Psoas muscle (tissue), 8 donors: ENCODE results near the gene RTEL1. TPM values are rescaled to one million over a fixed set of nuclear protein-coding genes. Genes with fewer than 3 reads are reported as not detected.

Experiments
- ATAC-seq, 4 donors: fragments of 200-7000 bp; cut with Tn5 transposase; one replicate each; pipeline ENCODE4 v1.9.1; 2020; ENCODE audit warnings: moderate library complexity in 3 of 4, mild to moderate bottlenecking in 2 of 4
- DNase-seq, 2 donors: peaks; one replicate each; pipeline ENCODE4 v3.0.0-alpha.2; 2020
- H3K27ac ChIP-seq: fragments of 200-600 bp; one replicate; pipeline ENCODE4 v1.8.0; 2022
- H3K27me3 ChIP-seq, 3 donors: fragments of 200-600 bp in 1 of 3; one replicate each; pipeline versions ENCODE4 v1.6.1 to v1.8.0; 2013 to 2022; ENCODE audit warnings: low read length in 2 of 3, mild to moderate bottlenecking in 2 of 3, moderate library complexity in 1 of 3; ENCODE audit not compliant: insufficient read depth in 3 of 3
- H3K36me3 ChIP-seq, 2 donors: fragments of 200-600 bp in 1 of 2; one replicate each; pipeline versions ENCODE4 v1.6.1 to v1.8.0; 2013 to 2022; ENCODE audit warnings: low read depth in 1 of 2, mild to moderate bottlenecking in 1 of 2, moderate library complexity in 1 of 2; ENCODE audit not compliant: insufficient read depth in 1 of 2
- H3K4me1 ChIP-seq: fragments of 200-600 bp; one replicate; pipeline ENCODE4 v1.8.0; 2022
- H3K4me3 ChIP-seq: fragments of 200-600 bp; one replicate; pipeline ENCODE4 v1.8.0; 2022; ENCODE audit warnings: mild to moderate bottlenecking
- H3K9me3 ChIP-seq: fragments of 200-600 bp; one replicate; pipeline ENCODE4 v1.8.0; 2022
- WGBS, 3 donors: extraction: QIAGEN DNeasy Blood & Tissue Kit; methylation state at CpG; one replicate each; pipeline versions ENCODE4 v1.1.6 to v1.1.7; 2013; 5-methylcytosine and 5-hydroxymethylcytosine counted together
- intact Hi-C, 2 donors: fragments of 100-400 bp; cut with DNase I; formaldehyde crosslinking; loops; one replicate each; pipeline versions ENCODE4 v1.11.0 to v1.14.2; 2022
- polyA plus RNA-seq, 3 donors: library from polyadenylated mRNA; stranded (reverse); fragments of 200-250 nt; gene quantifications; one replicate each; pipeline ENCODE4 v1.2.3, GENCODE V29; 2013
- total RNA-seq, 4 donors: library from RNA; stranded (reverse); fragmentation: NEBNext Ultra II Directional in 2 of 4; extraction: Animal tissue kit (Norgen Biotek cat#: 25700) in 2 of 4; gene quantifications; one replicate each; pipeline versions ENCODE4 v1.2.1 to v1.2.4, GENCODE V29; 2021 to 2023
- TF ChIP-seq, protein P1 (sequence below): fragments of 200-600 bp; IDR thresholded peaks from one replicate; pipeline ENCODE4 v1.8.0; 2022; ENCODE audit warnings: antibody characterized with exemption
- donor health status: healthy with polysubstance abuse.
- donor health status: DM: no; HTN: no; CAD: no; lungs with moderate emphysema.
- donor health status: Bipolar disorder and iron deficiency.
- donor health status: healthy.
- donor health status: DM: yes; HTN: yes; CAD: no.
- donor health status: DM: no; HTN: no; CAD: no.
- donor health status: DM: no; HTN: no; CAD: no.
- donor health status: DM: yes; HTN: yes; CAD: no.

RTEL1 gene
- total and polyA plus RNA-seq, 7 donors: 5.2 to 17.5 (median 9.2) TPM

DNA sequence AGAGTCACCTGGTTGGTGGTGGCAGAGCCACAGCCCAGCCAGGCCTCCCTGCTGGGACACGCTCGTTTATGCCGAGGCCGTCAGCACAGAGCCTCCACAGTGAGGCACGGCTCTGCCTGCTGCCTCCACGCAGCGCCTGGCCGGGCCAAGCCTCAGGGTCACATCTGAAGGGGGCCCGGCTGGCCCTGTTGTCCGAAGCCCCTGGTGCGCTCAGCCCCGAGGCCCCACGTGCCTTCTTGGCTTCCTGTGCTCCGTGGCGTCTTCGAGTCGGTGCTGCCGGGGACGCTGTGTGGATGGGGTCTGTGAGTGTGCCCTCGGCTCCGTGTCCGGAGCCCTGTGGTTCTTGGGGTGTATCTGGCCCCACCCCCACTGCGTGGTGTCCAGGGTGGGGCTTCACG is 28.0 kb downstream of the RTEL1 start:
- peak overlapping the region; percentile 79 for H3K27ac ChIP-seq
- intact Hi-C loops: no loop called here
- ATAC-seq (no peak), DNase-seq (no peak)
- WGBS, 3 donors: 78 to 87% (median 86%) methylated on average over 24 of the region's 24 CpGs
- TF ChIP-seq, protein P1, sequence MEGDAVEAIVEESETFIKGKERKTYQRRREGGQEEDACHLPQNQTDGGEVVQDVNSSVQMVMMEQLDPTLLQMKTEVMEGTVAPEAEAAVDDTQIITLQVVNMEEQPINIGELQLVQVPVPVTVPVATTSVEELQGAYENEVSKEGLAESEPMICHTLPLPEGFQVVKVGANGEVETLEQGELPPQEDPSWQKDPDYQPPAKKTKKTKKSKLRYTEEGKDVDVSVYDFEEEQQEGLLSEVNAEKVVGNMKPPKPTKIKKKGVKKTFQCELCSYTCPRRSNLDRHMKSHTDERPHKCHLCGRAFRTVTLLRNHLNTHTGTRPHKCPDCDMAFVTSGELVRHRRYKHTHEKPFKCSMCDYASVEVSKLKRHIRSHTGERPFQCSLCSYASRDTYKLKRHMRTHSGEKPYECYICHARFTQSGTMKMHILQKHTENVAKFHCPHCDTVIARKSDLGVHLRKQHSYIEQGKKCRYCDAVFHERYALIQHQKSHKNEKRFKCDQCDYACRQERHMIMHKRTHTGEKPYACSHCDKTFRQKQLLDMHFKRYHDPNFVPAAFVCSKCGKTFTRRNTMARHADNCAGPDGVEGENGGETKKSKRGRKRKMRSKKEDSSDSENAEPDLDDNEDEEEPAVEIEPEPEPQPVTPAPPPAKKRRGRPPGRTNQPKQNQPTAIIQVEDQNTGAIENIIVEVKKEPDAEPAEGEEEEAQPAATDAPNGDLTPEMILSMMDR: no peak
- H3K36me3 ChIP-seq: no peaks in the 10 kb centered on the region
- H3K4me3 ChIP-seq: no peak overlapping the region
- H3K4me1 ChIP-seq: peaks cover 27% of the 10 kb centered on the region
- no peaks in the 10 kb centered on the region for H3K9me3 ChIP-seq
- H3K27me3 ChIP-seq: no peaks in the 10 kb centered on the region

DNA sequence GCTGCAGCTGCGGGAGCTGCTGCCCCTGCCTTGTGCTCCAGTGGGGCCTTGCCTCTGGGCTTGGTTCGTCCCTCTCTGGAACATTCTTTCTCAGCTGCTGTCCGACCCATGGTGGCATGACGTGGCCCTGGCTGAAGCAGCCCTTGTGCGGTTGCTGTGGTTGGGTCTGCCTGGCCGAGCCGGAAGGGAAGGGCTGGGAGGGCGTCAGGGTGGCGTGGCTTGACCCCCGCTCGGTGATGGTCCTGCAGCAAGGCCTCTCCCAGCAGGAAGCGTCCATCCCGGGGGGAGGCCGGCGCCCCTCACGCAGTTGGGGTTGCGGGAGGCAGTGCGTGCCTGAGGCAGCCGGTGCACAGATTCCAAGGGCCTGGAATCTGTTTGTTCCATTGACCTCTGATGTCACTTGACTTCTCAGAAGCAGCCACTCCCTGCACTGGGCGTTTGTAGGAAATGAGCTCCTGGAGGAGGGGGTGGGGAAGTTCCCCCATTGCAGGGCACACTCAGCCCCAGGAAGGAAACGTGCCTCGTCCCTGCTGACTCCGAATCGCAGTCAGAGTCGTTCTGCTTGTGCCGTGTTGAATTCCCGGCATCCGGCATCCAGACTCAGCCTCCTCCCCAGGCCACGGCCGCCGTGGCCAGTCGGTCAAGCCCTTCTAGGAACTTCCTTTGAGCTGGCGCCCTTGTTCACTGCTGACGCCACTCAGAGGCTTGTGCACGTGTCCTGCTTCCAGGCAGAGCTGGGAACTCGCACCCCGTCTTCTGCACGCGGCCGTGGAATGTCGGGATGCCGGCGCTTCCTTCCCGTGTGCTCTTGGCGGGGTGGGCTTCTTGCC is 28.6 kb downstream of the RTEL1 start:
- no peak overlapping the region for H3K4me3 ChIP-seq
- WGBS, 3 donors: 46 to 52% (median 52%) methylated on average over 45 of the region's 45 CpGs
- H3K27ac ChIP-seq: peak overlapping the region; percentile 79
- intact Hi-C loops: no loop called here
- no peaks in the 10 kb centered on the region for H3K9me3 ChIP-seq
- no peaks in the 10 kb centered on the region for H3K36me3 ChIP-seq
- H3K4me1 ChIP-seq: peaks cover 24% of the 10 kb centered on the region
- DNase-seq: peak; percentile 78 to 87
- TF ChIP-seq, protein P1: no peak
- peak; percentile 9 to 38 (median 34) for ATAC-seq
- no peaks in the 10 kb centered on the region for H3K27me3 ChIP-seq

DNA sequence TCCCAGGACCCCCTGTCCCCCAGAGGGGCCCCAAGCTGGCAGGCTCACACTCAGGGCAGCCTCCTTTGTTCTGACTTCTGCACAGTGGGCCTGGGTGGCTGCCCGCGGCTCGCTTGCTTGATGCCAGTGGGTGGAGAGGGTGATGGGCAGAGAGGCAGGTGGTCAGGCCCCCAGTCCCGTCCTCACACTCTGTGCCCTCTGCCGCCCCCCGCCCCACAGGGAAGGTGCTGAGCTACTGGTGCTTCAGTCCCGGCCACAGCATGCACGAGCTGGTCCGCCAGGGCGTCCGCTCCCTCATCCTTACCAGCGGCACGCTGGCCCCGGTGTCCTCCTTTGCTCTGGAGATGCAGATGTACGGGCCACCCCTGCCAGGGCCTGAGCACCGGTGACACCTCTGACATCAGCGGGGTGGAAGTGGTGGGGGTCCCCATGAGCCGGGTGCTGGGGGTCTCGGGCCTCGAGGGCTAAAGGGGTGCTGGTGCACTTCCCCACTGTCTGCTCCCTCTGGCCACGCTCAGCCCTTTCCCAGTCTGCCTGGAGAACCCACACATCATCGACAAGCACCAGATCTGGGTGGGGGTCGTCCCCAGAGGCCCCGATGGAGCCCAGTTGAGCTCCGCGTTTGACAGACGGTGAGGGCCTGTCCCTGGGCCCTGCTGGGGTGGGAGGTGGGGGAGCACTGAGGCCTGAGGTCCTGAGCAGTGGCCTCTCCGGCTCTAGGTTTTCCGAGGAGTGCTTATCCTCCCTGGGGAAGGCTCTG is 29.5 kb downstream of the RTEL1 start:
- peaks cover 15% of the 10 kb centered on the region for H3K4me1 ChIP-seq
- TF ChIP-seq, protein P1: no peak
- H3K36me3 ChIP-seq: no peaks in the 10 kb centered on the region
- peak overlapping the region; percentile 79 for H3K27ac ChIP-seq
- no peak overlapping the region for H3K4me3 ChIP-seq
- no peak for ATAC-seq
- H3K27me3 ChIP-seq: no peaks in the 10 kb centered on the region
- no peak for DNase-seq
- 82 to 89% (median 87%) methylated on average over 28 to 29 of the region's 29 CpGs for WGBS, 3 donors
- intact Hi-C loops: no loop called here
- H3K9me3 ChIP-seq: no peaks in the 10 kb centered on the region

DNA sequence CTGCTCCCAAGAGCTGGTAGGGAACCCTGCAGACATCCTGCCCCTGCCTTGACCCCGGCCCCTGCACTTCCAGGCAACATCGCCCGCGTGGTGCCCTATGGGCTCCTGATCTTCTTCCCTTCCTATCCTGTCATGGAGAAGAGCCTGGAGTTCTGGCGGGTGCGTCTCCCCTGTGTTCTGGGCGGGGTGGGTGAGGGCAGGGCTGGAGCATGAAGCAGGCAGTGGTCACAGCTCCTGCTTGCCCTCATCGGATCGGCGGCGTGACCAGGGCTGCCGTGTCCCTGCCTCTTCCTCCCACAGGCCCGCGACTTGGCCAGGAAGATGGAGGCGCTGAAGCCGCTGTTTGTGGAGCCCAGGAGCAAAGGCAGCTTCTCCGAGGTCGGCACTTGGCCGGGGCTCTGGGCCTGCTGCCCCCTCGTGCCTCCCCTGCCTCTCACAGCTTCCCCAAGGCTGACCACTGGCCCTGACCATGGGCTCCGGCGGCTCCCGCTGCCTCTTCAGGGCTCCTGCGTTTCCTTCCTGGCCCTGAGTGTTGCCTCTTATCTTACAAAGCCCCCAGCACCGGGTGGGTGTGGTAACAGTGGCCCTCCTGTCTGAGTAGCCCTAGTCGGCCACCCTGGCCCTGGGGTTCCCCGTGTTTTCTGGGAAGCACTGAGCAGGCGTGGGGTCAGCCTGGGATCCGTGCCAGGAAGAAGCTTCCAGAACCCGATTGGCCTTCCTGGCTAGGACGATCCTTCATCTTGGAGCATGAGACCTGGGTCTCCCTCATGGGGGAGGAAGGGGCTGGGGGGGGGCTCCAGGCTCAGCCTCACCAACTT is 30.3 kb downstream of the RTEL1 start:
- peaks cover 8% of the 10 kb centered on the region for H3K4me1 ChIP-seq

More for the DNA sequence above, 30.3 kb downstream of the RTEL1 start:
- no peaks in the 10 kb centered on the region for H3K9me3 ChIP-seq
- no peaks in the 10 kb centered on the region for H3K27me3 ChIP-seq
- intact Hi-C loops: no loop called here
- no peaks in the 10 kb centered on the region for H3K36me3 ChIP-seq
- 68 to 76% (median 75%) methylated on average over 31 of the region's 31 CpGs for WGBS, 3 donors
- DNase-seq: peak in 1 of 2 donors; percentile 59
- H3K27ac ChIP-seq: peak overlapping the region; percentile 79
- TF ChIP-seq, protein P1: no peak
- no peak for ATAC-seq
- H3K4me3 ChIP-seq: no peak overlapping the region
